NT2/D1 (cell line): ENCODE results near the gene RANBP6.

Source experiments
- DNase-seq: peaks from one replicate; pipeline ENCODE4 v3.0.0-alpha.2; 2011; ENCODE audit warnings: low read depth, low spot score
- H3K27me3 ChIP-seq: 2 replicates; pipeline ENCODE4 v1.6.0; 2011; ENCODE audit warnings: mild to moderate bottlenecking; ENCODE audit not compliant: insufficient read length, insufficient read depth
- H3K36me3 ChIP-seq: 2 replicates; pipeline ENCODE4 v1.6.1; 2011; ENCODE audit warnings: mild to moderate bottlenecking, low read length, mixed read lengths; ENCODE audit not compliant: insufficient read depth, insufficient read length
- H3K4me1 ChIP-seq: 2 replicates; pipeline ENCODE4 v1.5.1; 2011; ENCODE audit not compliant: insufficient read depth, insufficient read length
- H3K4me3 ChIP-seq: 2 replicates; pipeline ENCODE4 v1.5.1; 2011; ENCODE audit warnings: low read depth; ENCODE audit not compliant: insufficient read length
- H3K9ac ChIP-seq: 2 replicates; pipeline ENCODE4 v1.6.0; 2011; ENCODE audit warnings: low read depth; ENCODE audit not compliant: insufficient read length
- H3K9me3 ChIP-seq: 2 replicates; pipeline ENCODE4 v1.5.1; 2011; ENCODE audit warnings: mild to moderate bottlenecking, low read length; ENCODE audit not compliant: insufficient read depth
- SUZ12 ChIP-seq: IDR thresholded peaks from 2 replicates; pipeline ENCODE4 v1.6.1; 2011; ENCODE audit not compliant: insufficient read length, insufficient read depth; ENCODE audit errors: extremely low read depth
- YY1 ChIP-seq: IDR thresholded peaks from 2 replicates; pipeline ENCODE4 v1.6.1; 2011; ENCODE audit not compliant: insufficient read length, insufficient read depth
- ZNF274 ChIP-seq: IDR thresholded peaks from 2 replicates; pipeline ENCODE4 v1.6.1; 2011; ENCODE audit warnings: mild to moderate bottlenecking, low read depth, low read length

The RANBP6 gene

DNA sequence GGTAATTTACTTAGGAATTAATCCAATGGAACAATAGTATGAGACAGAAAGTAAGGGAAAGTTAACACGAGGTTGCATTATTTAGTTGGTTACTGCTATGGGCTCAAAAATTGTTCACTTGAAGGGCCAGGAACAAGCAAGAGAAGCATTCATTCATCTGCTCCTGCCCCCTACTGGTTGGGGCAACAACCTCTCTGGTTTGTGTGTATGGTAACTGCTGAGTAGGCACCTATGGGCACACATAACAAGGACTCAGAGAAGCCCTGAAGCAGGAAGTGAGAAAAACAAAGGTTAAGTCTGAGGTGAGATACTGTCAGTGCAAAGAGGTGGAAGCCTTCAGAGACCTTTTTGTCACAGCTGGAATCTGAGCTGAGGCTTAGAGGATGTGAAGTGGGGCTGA is 34.4 kb upstream of the RANBP6 start:
- H3K27me3 ChIP-seq: no peaks in the 10 kb centered on the region
- DNase-seq: no peak
- no peak overlapping the region for H3K4me3 ChIP-seq
- H3K36me3 ChIP-seq: no peaks in the 10 kb centered on the region
- TF ChIP-seq SUZ12 (no peak), YY1 (no peak), ZNF274 (no peak)
- no peak overlapping the region for H3K9ac ChIP-seq
- no peaks in the 10 kb centered on the region for H3K9me3 ChIP-seq
- no peaks in the 10 kb centered on the region for H3K4me1 ChIP-seq

DNA sequence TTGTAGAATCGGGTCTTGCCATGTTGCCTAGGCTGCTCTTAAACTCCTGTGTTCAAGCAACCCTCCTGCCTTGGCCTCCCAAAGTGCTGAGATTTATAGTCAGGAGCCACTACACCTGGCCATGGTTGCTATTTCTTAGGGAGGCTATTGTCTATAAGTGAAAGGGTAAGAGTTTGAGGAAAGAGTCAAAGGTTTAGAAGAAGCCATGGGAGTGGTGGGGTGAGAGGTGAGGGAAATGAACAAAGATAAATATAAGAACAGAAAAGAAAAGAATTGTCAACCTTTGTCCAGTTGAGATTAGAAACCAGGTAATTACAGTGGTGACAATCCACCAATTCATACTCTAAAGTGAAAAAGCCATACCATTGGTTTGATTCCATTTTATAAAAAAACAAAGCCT is 32.6 kb upstream of the RANBP6 start:
- Histone ChIP-seq H3K27me3 (no peaks in the 10 kb centered on the region), H3K36me3 (no peaks in the 10 kb centered on the region), H3K4me1 (no peaks in the 10 kb centered on the region), H3K9me3 (no peaks in the 10 kb centered on the region), H3K9ac (no peak overlapping the region), H3K4me3 (no peak overlapping the region)
- TF ChIP-seq SUZ12: no peak
- no peak for TF ChIP-seq ZNF274
- TF ChIP-seq YY1: no peak
- no peak for DNase-seq

DNA sequence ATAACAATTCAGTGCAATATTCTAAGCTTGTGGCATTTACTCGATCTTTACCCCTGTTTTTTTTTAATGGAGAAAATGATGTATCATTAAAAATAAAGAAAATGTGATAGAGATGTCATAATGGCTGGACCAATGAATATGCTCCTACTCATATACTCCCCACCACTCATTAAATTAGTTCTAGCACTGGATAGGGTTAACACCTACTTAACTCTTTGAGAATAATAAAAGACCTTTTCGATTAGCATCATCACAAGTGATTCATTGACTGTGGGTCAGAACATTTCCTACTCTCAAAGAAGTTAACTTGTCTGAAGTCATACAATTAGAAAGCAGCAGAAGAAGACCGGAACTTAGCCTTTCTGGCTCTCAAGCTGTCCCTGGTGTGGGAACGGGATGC is 31.6 kb upstream of the RANBP6 start:
- no peaks in the 10 kb centered on the region for H3K4me1 ChIP-seq
- no peaks in the 10 kb centered on the region for H3K9me3 ChIP-seq
- no peaks in the 10 kb centered on the region for H3K36me3 ChIP-seq
- no peaks in the 10 kb centered on the region for H3K27me3 ChIP-seq
- H3K9ac ChIP-seq: no peak overlapping the region
- H3K4me3 ChIP-seq: no peak overlapping the region
- DNase-seq: no peak
- TF ChIP-seq SUZ12 (no peak), ZNF274 (no peak), YY1 (no peak)

DNA sequence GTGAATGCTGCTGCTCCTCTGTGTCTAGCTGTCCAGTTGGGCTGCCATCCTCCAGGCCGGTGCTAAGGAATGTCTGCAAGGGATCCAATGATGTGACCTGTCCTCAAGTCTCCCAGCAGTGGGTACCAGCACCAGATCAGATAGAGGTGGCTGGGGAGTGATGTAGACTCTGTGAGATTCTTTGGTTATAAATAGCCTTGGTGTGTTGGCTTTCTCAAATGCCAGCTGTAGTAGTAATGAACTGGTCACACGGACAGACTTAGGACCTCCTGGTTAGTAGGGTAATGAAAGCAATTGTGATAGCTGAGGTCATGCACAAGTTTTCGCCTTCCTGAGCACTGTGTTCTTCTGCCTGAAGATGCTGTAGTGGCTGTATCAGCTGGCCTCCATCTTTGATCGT is 29.9 kb upstream of the RANBP6 start:
- no peaks in the 10 kb centered on the region for H3K9me3 ChIP-seq
- no peaks in the 10 kb centered on the region for H3K4me1 ChIP-seq
- H3K27me3 ChIP-seq: no peaks in the 10 kb centered on the region
- no peak overlapping the region for H3K4me3 ChIP-seq
- TF ChIP-seq ZNF274 (no peak), YY1 (no peak), SUZ12 (no peak)
- no peaks in the 10 kb centered on the region for H3K36me3 ChIP-seq
- H3K9ac ChIP-seq: no peak overlapping the region
- DNase-seq: no peak

DNA sequence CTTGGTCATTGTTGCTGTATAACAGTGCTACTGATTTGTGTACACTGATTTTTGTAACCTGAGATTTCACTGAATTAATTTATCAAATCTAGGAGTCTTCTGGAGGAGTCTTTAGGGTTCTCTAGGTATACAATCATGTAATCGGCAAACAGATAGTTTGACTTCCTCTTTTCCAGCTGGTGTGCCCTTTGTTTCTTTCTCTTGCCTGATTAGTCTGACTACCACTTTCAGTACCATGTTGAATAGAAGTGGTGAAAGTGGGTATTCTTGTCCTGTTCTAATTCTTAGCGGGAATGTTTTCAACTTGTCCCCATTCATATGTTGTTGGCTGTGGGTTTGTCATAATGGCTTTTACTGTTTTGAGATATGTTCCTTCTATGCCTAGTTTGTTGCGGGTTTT is 24.7 kb upstream of the RANBP6 start:
- Histone ChIP-seq H3K9me3 (no peaks in the 10 kb centered on the region), H3K4me3 (no peak overlapping the region), H3K27me3 (no peaks in the 10 kb centered on the region), H3K4me1 (peaks cover under 1% of the 10 kb centered on the region), H3K9ac (no peak overlapping the region), H3K36me3 (no peaks in the 10 kb centered on the region)
- no peak for DNase-seq
- TF ChIP-seq SUZ12 (no peak), ZNF274 (no peak), YY1 (no peak)

DNA sequence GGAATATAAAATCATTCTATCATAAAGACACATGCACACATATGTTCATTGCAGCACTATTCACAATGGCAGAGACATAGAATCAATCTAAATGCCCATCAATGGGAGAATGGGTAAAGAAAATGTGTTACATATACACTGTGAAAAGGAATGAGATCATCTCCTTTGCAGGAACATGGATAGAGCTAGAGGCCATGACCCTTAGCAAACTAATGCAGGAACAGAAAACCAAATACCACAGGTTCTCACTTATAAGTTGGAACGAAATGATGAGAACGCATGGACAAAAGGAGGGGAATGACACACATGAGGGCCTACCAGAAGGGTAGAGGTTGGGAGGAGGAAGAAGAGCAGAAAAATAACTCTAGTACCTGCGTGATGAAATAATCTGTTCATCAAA is 21.0 kb upstream of the RANBP6 start:
- no peaks in the 10 kb centered on the region for H3K36me3 ChIP-seq
- no peak overlapping the region for H3K4me3 ChIP-seq
- DNase-seq: no peak
- peaks cover 3% of the 10 kb centered on the region for H3K4me1 ChIP-seq
- no peak overlapping the region for H3K9ac ChIP-seq
- H3K9me3 ChIP-seq: no peaks in the 10 kb centered on the region
- TF ChIP-seq YY1 (no peak), ZNF274 (no peak), SUZ12 (no peak)
- no peaks in the 10 kb centered on the region for H3K27me3 ChIP-seq

DNA sequence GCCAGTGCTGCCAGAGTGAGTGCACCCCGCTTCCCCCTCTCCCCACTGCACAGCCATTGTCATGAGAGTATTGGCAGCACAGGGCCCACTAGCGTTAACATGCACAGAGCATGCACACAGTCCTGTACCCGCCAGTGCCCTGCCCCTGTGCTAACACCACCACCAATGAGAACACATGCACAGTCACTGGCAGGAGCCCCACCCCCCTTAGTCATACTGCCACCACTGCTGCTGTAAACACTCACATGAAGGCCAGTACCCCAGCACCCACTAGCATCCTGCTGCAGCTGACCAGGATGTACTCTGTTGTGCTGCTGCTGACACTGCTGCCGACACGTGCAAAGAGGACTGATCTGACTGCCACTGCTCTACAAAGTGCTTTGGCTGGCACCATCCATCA is 19.5 kb upstream of the RANBP6 start:
- Histone ChIP-seq H3K4me1 (peaks cover 3% of the 10 kb centered on the region), H3K9ac (no peak overlapping the region), H3K36me3 (no peaks in the 10 kb centered on the region), H3K9me3 (no peaks in the 10 kb centered on the region), H3K4me3 (no peak overlapping the region), H3K27me3 (no peaks in the 10 kb centered on the region)
- no peak for DNase-seq
- TF ChIP-seq YY1 (no peak), ZNF274 (no peak), SUZ12 (no peak)
